Nephron progenitor cell (in vitro differentiated cells): Measurements from ENCODE around the gene NFATC3.

Experiments
- DNase-seq: peaks from one replicate; pipeline ENCODE4 v3.0.0; 2021
- H3K27ac Mint-ChIP-seq: 2 replicates; pipeline ENCODE4 v1.8.0; 2021; ENCODE audit warnings: mild to moderate bottlenecking, moderate library complexity, mixed read lengths
- H3K27me3 Mint-ChIP-seq: 2 replicates; pipeline ENCODE4 v1.8.0; 2021; ENCODE audit warnings: mild to moderate bottlenecking, low read depth, mixed read lengths; ENCODE audit not compliant: poor library complexity
- H3K36me3 Mint-ChIP-seq: 2 replicates; pipeline ENCODE4 v1.8.0; 2021; ENCODE audit warnings: low read depth, mixed read lengths
- H3K4me1 Mint-ChIP-seq: 2 replicates; pipeline ENCODE4 v1.8.0; 2021; ENCODE audit warnings: mixed read lengths
- H3K4me3 Mint-ChIP-seq: 2 replicates; pipeline ENCODE4 v1.8.0; 2021; ENCODE audit warnings: mild to moderate bottlenecking, moderate library complexity, mixed read lengths
- H3K9me3 Mint-ChIP-seq: 2 replicates; pipeline ENCODE4 v1.8.0; 2021; ENCODE audit warnings: mild to moderate bottlenecking, moderate library complexity, mixed read lengths
- CTCF ChIP-seq: fragments of 200-600 bp; sonication (generic); IDR thresholded peaks from 2 replicates; pipeline ENCODE4 v1.5.0; 2021; ENCODE audit warnings: antibody characterized with exemption

The NFATC3 gene

DNA sequence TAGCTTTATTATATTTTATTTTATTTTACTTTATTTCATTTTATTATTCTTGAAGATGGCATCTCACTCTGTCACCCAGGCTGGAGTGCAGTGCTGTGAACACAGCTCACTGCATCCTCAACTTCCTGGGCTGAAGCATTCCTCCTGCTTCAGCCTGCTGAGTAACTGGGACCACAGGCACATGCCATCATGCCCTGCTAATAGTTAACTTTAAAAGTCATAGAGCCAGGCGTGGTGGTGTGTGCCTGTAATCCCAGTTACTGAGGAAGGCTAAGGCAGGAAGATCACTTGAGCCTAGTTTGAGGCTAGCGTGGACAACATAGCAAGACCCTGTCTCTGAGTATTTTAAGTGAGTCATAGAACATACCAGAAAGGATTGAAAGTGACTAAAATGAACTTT lies 112.1 kb downstream of the NFATC3 start:
- H3K36me3 Mint-ChIP-seq: peaks cover 49% of the 10 kb centered on the region
- H3K27ac Mint-ChIP-seq: no peak overlapping the region

GRCh38 chr16:68200088-68200783 lies 115.1 kb downstream of the NFATC3 start:
- Mint-ChIP-seq H3K4me3 (no peak overlapping the region), H3K27me3 (no peaks in the 10 kb centered on the region), H3K36me3 (peaks cover 22% of the 10 kb centered on the region), H3K9me3 (no peaks in the 10 kb centered on the region), H3K27ac (peak overlapping the region; percentile 66), H3K4me1 (peaks cover 10% of the 10 kb centered on the region)
- DNase-seq: no peak
- no peak for TF ChIP-seq CTCF

More for the DNA sequence above, 112.1 kb downstream of the NFATC3 start:
- no peaks in the 10 kb centered on the region for H3K9me3 Mint-ChIP-seq
- TF ChIP-seq CTCF: no peak
- no peak for DNase-seq
- no peaks in the 10 kb centered on the region for H3K27me3 Mint-ChIP-seq
- no peak overlapping the region for H3K4me3 Mint-ChIP-seq
- H3K4me1 Mint-ChIP-seq: peaks cover 10% of the 10 kb centered on the region

DNA sequence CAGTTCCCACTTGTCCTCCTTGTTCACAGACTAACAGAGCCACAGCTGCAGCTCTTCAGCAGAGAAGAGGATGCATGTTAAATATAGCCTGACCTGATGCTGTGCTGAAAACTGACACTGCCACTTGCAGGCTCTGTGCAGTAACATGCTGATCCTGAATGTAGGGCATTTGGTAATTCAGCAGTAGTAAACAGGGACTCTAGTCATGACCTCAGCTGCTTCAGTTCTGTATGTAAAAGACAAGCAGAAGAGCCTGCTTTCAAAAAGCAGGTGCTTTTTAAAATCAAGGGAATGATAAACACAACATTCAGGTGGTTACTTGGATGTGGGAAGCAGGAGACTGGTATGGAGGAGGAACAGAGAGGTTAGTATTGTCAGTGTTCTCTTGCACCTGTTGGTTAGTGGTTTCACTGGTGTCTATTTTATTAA lies 116.9 kb downstream of the NFATC3 start:
- H3K36me3 Mint-ChIP-seq: peaks cover 28% of the 10 kb centered on the region
- no peak overlapping the region for H3K27ac Mint-ChIP-seq
- peaks cover 10% of the 10 kb centered on the region for H3K4me1 Mint-ChIP-seq
- H3K9me3 Mint-ChIP-seq: no peaks in the 10 kb centered on the region
- no peak for DNase-seq
- no peak for TF ChIP-seq CTCF
- H3K27me3 Mint-ChIP-seq: no peaks in the 10 kb centered on the region
- H3K4me3 Mint-ChIP-seq: no peak overlapping the region

GRCh38 chr16:68206245-68206644 lies 121.1 kb downstream of the NFATC3 start:
- no peaks in the 10 kb centered on the region for H3K9me3 Mint-ChIP-seq
- H3K36me3 Mint-ChIP-seq: peaks cover 23% of the 10 kb centered on the region
- no peak for DNase-seq
- no peak for TF ChIP-seq CTCF
- peaks cover 2% of the 10 kb centered on the region for H3K27me3 Mint-ChIP-seq
- no peak overlapping the region for H3K27ac Mint-ChIP-seq
- H3K4me1 Mint-ChIP-seq: peaks cover 4% of the 10 kb centered on the region
- H3K4me3 Mint-ChIP-seq: no peak overlapping the region

DNA sequence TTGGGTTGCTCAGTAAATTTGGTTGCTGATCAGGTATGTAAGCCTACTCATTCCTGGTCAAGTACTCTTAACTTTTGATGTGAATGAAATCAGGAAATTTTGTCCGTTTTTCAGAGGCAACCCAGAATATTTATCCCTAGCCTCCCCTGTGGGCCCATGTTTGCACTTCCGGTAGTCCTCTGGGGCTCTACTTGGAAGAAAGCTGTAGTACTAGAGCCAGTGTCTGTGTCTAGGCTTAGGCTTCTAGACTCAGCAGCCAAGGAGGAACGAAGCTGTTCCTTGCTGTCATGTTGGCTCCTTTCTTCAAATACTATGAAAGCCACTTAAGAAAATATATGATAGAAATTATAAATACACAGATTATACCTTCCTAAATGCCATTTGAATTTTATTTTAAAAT lies 129.6 kb downstream of the NFATC3 start:
- Mint-ChIP-seq H3K9me3 (no peaks in the 10 kb centered on the region), H3K4me1 (peaks cover 6% of the 10 kb centered on the region), H3K36me3 (peaks cover 33% of the 10 kb centered on the region), H3K27me3 (peaks cover 2% of the 10 kb centered on the region), H3K27ac (no peak overlapping the region), H3K4me3 (no peak overlapping the region)
- TF ChIP-seq CTCF: no peak
- DNase-seq: no peak

DNA sequence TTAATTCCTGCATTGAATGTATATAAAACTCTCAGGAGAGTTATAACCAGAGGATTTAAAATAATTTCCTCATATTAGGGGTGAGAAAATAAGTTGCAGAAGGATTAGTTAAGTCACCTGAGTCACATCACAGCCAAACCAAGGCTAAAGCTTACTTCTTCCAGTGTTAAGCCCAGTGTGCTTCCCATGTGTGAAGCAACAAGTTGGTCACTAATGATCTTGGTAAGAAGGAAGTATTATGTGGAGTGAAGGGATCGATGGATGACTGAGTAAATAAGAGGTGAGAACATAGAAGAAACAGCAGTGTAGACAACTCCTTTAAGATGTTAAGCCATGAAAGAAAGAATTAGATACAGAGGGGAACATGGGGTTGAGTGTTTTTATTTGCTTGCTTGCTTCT lies 130.1 kb downstream of the NFATC3 start:
- H3K36me3 Mint-ChIP-seq: peaks cover 39% of the 10 kb centered on the region
- peak overlapping the region; percentile 5 for H3K27ac Mint-ChIP-seq
- no peaks in the 10 kb centered on the region for H3K9me3 Mint-ChIP-seq
- H3K27me3 Mint-ChIP-seq: peaks cover 2% of the 10 kb centered on the region
- no peak for DNase-seq
- no peak overlapping the region for H3K4me3 Mint-ChIP-seq
- peaks cover 6% of the 10 kb centered on the region for H3K4me1 Mint-ChIP-seq
- no peak for TF ChIP-seq CTCF
